H1 (cell line): ENCODE results near the gene NOTCH4. TPM values are rescaled to one million over a fixed set of nuclear protein-coding genes. Genes with fewer than 3 reads are reported as not detected.

Experiments used
- CBX8 ChIP-seq: fragments of 300-800, 300-1000 bp; sonication (generic); IDR thresholded peaks from 2 replicates; pipeline ENCODE4 v1.7.1; 2016; ENCODE audit warnings: low read depth, low read length, borderline replicate concordance
- CHD1 ChIP-seq: IDR thresholded peaks from 2 replicates; pipeline ENCODE4 v1.6.1; 2012; ENCODE audit warnings: low read depth, low read length, improper control_type of control experiment
- EP300 ChIP-seq, 2 experiments: IDR thresholded peaks; 1 replicate in 1 of 2; 2 replicates in 1 of 2; pipeline ENCODE4 v1.6.1; 2011 to 2012; ENCODE audit warnings: low read depth in 2 of 2, low read length in 2 of 2, mild to moderate bottlenecking in 2 of 2, borderline replicate concordance in 1 of 2, inconsistent platforms in 1 of 2, moderate library complexity in 1 of 2
- HDAC2 ChIP-seq, 2 experiments: fragments of 300-600 bp in 1 of 2; sonication (generic) in 1 of 2; IDR thresholded peaks; 2 replicates each; pipeline ENCODE4 v1.6.1; 2011 to 2012; ENCODE audit warnings: low read depth in 2 of 2, low read length in 2 of 2, mild to moderate bottlenecking in 2 of 2, moderate library complexity in 2 of 2, borderline replicate concordance in 1 of 2, inconsistent platforms in 1 of 2
- NRF1 ChIP-seq: IDR thresholded peaks from 2 replicates; pipeline ENCODE4 v1.6.1; 2011; ENCODE audit warnings: mild to moderate bottlenecking, low read depth, low read length, improper control_type of control experiment
- RBBP5 ChIP-seq: IDR thresholded peaks from 2 replicates; pipeline ENCODE4 v1.7.1; 2012; ENCODE audit warnings: low read depth, mild to moderate bottlenecking, inconsistent platforms, low read length, moderate library complexity, borderline replicate concordance
- SIN3A ChIP-seq, 2 experiments: IDR thresholded peaks in 1 of 2; conservative IDR thresholded peaks in 1 of 2; 2 replicates each; pipeline ENCODE4 v1.6.1; 2011 to 2012; ENCODE audit warnings: low read length in 2 of 2, improper control_type of control experiment in 1 of 2, low read depth in 1 of 2, mild to moderate bottlenecking in 1 of 2
- polyA plus RNA-seq, 7 experiments: library from polyadenylated mRNA; depleted of rRNA in 3 of 7; stranded (reverse) in 5 of 7; unstranded in 2 of 7; fragments of >200 nt in 5 of 7; fragments of 200-250 nt in 2 of 7; gene quantifications; 1 replicate in 5 of 7; 2 replicates in 1 of 7; 4 replicates in 1 of 7; pipeline versions ENCODE4 v1.2.1 to v1.2.3, GENCODE V29; 2011 to 2013; ENCODE audit warnings: missing spikeins in 2 of 7, mixed read lengths in 2 of 7
- total RNA-seq: library from RNA; stranded (reverse); fragmentation: NEBNext Ultra II Directional; extraction: Animal tissue kit (Norgen Biotek cat#: 25700); gene quantifications from 2 replicates; pipeline ENCODE4 v1.2.1, GENCODE V29; 2021
- TF ChIP-seq, protein P1 (sequence below): fragments of 300-600 bp; sonication (generic); IDR thresholded peaks from 2 replicates; pipeline ENCODE4 v1.7.1; 2012; ENCODE audit warnings: low read length, moderate library complexity, mild to moderate bottlenecking, inconsistent platforms; ENCODE audit not compliant: insufficient replicate concordance

The NOTCH4 gene
- total and polyA plus RNA-seq, 2 of the 8 experiments (the other 6 are each of a cell fraction or from before 2014, with no cell fraction given) = 1.9 to 2.8 TPM

DNA sequence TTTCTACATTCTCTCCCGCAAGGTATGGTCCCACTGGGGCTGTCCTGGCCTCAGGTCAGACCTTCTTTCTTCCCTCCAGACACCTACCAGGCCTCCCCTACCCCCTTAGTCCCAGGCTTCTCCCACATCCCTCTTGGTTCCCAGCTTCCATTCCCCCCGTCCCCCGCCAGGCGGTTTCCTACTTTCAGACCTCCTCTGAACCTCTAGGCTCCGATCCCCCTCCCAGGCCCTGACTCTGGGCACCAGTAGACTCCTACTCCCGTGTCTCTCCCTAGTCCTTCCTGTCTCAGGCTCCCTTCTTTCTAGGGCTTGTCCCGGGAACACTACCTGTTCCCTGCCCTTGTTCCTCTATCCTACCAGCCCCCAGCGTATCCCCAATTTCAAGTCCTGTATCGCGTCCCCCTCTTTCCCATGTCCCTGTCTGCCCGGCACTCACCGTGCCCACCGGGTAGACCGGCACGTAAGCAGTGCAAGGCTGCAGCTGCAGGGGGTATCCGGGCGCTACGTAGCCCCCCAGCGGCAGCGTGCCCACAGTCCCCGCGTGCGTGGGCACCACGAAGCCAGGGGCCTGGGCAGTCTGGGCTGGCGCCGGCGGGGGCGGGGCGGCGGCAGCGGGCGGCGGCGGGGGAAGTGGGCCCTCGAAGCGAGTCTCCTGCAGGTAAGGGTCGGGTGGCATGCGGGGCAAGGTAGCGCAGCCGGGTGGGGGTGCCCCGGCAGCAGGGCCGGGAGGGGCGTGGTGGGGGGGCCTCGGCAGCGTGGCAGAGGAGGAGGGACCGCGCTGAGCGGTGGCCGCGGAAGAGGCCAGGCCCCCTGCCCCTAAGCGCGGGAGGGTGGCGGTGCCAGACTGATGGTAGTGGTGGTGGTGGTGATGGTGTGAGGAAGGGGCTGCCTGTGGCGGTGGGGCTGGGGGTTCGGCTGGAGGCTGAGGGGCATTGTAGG is 73.7 kb downstream of the NOTCH4 start (continued):
- TF ChIP-seq, protein P1, sequence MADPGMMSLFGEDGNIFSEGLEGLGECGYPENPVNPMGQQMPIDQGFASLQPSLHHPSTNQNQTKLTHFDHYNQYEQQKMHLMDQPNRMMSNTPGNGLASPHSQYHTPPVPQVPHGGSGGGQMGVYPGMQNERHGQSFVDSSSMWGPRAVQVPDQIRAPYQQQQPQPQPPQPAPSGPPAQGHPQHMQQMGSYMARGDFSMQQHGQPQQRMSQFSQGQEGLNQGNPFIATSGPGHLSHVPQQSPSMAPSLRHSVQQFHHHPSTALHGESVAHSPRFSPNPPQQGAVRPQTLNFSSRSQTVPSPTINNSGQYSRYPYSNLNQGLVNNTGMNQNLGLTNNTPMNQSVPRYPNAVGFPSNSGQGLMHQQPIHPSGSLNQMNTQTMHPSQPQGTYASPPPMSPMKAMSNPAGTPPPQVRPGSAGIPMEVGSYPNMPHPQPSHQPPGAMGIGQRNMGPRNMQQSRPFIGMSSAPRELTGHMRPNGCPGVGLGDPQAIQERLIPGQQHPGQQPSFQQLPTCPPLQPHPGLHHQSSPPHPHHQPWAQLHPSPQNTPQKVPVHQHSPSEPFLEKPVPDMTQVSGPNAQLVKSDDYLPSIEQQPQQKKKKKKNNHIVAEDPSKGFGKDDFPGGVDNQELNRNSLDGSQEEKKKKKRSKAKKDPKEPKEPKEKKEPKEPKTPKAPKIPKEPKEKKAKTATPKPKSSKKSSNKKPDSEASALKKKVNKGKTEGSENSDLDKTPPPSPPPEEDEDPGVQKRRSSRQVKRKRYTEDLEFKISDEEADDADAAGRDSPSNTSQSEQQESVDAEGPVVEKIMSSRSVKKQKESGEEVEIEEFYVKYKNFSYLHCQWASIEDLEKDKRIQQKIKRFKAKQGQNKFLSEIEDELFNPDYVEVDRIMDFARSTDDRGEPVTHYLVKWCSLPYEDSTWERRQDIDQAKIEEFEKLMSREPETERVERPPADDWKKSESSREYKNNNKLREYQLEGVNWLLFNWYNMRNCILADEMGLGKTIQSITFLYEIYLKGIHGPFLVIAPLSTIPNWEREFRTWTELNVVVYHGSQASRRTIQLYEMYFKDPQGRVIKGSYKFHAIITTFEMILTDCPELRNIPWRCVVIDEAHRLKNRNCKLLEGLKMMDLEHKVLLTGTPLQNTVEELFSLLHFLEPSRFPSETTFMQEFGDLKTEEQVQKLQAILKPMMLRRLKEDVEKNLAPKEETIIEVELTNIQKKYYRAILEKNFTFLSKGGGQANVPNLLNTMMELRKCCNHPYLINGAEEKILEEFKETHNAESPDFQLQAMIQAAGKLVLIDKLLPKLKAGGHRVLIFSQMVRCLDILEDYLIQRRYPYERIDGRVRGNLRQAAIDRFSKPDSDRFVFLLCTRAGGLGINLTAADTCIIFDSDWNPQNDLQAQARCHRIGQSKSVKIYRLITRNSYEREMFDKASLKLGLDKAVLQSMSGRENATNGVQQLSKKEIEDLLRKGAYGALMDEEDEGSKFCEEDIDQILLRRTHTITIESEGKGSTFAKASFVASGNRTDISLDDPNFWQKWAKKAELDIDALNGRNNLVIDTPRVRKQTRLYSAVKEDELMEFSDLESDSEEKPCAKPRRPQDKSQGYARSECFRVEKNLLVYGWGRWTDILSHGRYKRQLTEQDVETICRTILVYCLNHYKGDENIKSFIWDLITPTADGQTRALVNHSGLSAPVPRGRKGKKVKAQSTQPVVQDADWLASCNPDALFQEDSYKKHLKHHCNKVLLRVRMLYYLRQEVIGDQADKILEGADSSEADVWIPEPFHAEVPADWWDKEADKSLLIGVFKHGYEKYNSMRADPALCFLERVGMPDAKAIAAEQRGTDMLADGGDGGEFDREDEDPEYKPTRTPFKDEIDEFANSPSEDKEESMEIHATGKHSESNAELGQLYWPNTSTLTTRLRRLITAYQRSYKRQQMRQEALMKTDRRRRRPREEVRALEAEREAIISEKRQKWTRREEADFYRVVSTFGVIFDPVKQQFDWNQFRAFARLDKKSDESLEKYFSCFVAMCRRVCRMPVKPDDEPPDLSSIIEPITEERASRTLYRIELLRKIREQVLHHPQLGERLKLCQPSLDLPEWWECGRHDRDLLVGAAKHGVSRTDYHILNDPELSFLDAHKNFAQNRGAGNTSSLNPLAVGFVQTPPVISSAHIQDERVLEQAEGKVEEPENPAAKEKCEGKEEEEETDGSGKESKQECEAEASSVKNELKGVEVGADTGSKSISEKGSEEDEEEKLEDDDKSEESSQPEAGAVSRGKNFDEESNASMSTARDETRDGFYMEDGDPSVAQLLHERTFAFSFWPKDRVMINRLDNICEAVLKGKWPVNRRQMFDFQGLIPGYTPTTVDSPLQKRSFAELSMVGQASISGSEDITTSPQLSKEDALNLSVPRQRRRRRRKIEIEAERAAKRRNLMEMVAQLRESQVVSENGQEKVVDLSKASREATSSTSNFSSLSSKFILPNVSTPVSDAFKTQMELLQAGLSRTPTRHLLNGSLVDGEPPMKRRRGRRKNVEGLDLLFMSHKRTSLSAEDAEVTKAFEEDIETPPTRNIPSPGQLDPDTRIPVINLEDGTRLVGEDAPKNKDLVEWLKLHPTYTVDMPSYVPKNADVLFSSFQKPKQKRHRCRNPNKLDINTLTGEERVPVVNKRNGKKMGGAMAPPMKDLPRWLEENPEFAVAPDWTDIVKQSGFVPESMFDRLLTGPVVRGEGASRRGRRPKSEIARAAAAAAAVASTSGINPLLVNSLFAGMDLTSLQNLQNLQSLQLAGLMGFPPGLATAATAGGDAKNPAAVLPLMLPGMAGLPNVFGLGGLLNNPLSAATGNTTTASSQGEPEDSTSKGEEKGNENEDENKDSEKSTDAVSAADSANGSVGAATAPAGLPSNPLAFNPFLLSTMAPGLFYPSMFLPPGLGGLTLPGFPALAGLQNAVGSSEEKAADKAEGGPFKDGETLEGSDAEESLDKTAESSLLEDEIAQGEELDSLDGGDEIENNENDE = no peak
- TF ChIP-seq SIN3A (conservative IDR thresholded peaks at IDR 0.05 in 1 of 2, IDR thresholded peaks at IDR 0.05 in 1 of 2; ENCODE audit: low read depth in 1 of 2, low read length in 2 of 2) = no peak; a peak in 1 of 4 replicates
- TF ChIP-seq RBBP5 = no peak
- no peak for TF ChIP-seq HDAC2 (IDR thresholded peaks at IDR 0.05; ENCODE audit: borderline replicate concordance in 1 of 2, low read depth in 2 of 2, low read length in 2 of 2)
- peak in 1 of 2 experiments; percentile 62; a peak in 1 of 3 replicates for TF ChIP-seq EP300 (IDR thresholded peaks at IDR 0.05; ENCODE audit: borderline replicate concordance in 1 of 2, low read depth in 2 of 2, low read length in 2 of 2)
- no peak for TF ChIP-seq CHD1
- no peak for TF ChIP-seq CBX8
- no peak for TF ChIP-seq NRF1
